HG03575 (cell line): ENCODE measurements around the gene CT47A7.
"Not testable (repeated sequence)": the region's sequence is repeated elsewhere in the genome, so short reads cannot be mapped to it uniquely, and the experiment has no call there.

Source experiments
- ATAC-seq: cut with Tn5 transposase; IDR thresholded peaks from one replicate; pipeline ENCODE4 v1.9.1; 2021; ENCODE audit not compliant: unreplicated experiment, insufficient number of reproducible peaks, low FRiP score; ENCODE audit errors: extremely low read depth

Gene CT47A7

GRCh38 chrX:120956500-120956899 lies at the start of gene CT47A7:
TSS of gene CT47A7 (minus strand) at chrX:120956600. CDS start at chrX:120956345, 255 bp downstream.
- ATAC-seq = not testable (repeated sequence)

- no peak for ATAC-seq
Observed at GRCh38 chrX:121000589-121000988, 44.2 kb upstream of the CT47A7 start.

GRCh38 chrX:120999413-120999812 lies 43.0 kb upstream of the CT47A7 start:
- no peak for ATAC-seq

GRCh38 chrX:120985660-120986059 lies 29.3 kb upstream of the CT47A7 start, which contains the start of gene CT47A1:
TSS of gene CT47A1 (minus strand) at chrX:120985760. CDS start at chrX:120985529, 231 bp downstream.
- not testable (repeated sequence) for ATAC-seq
